Measurements from ENCODE around the gene BTBD9.

BTBD9 gene

GRCh38 chr6:38212579-38212978 is 427.1 kb downstream of the BTBD9 start:
- H3K27ac Mint-ChIP-seq: no peak overlapping the region
- no peak overlapping the region for H3K4me3 Mint-ChIP-seq
- H3K4me1 Mint-ChIP-seq (ENCODE audit: low read depth): peaks cover 3% of the 10 kb centered on the region
- H3K9me3 Mint-ChIP-seq: no peaks in the 10 kb centered on the region
- no peaks in the 10 kb centered on the region for H3K27me3 Mint-ChIP-seq (ENCODE audit: low read depth)
- no peaks in the 10 kb centered on the region for H3K36me3 Mint-ChIP-seq (ENCODE audit: low read depth)

GRCh38 chr6:38212116-38212515 is 427.6 kb downstream of the BTBD9 start:
- peaks cover 3% of the 10 kb centered on the region for H3K4me1 Mint-ChIP-seq (ENCODE audit: low read depth)
- no peaks in the 10 kb centered on the region for H3K27me3 Mint-ChIP-seq (ENCODE audit: low read depth)
- H3K27ac Mint-ChIP-seq: no peak overlapping the region
- H3K36me3 Mint-ChIP-seq (ENCODE audit: low read depth): no peaks in the 10 kb centered on the region
- H3K4me3 Mint-ChIP-seq: no peak overlapping the region
- no peaks in the 10 kb centered on the region for H3K9me3 Mint-ChIP-seq

GRCh38 chr6:38209371-38210260 is 430.1 kb downstream of the BTBD9 start:
- Mint-ChIP-seq H3K4me1 (ENCODE audit: low read depth) (peaks cover 3% of the 10 kb centered on the region), H3K27ac (no peak overlapping the region), H3K36me3 (ENCODE audit: low read depth) (no peaks in the 10 kb centered on the region), H3K27me3 (ENCODE audit: low read depth) (no peaks in the 10 kb centered on the region), H3K9me3 (no peaks in the 10 kb centered on the region), H3K4me3 (no peak overlapping the region)

GRCh38 chr6:38208028-38208427 is 431.7 kb downstream of the BTBD9 start:
- Mint-ChIP-seq H3K27me3 (ENCODE audit: low read depth) (no peaks in the 10 kb centered on the region), H3K36me3 (ENCODE audit: low read depth) (no peaks in the 10 kb centered on the region), H3K27ac (no peak overlapping the region), H3K9me3 (no peaks in the 10 kb centered on the region), H3K4me3 (no peak overlapping the region), H3K4me1 (ENCODE audit: low read depth) (peaks cover 3% of the 10 kb centered on the region)

- no peak overlapping the region for H3K4me3 Mint-ChIP-seq
- H3K9me3 Mint-ChIP-seq: no peaks in the 10 kb centered on the region
- no peaks in the 10 kb centered on the region for H3K36me3 Mint-ChIP-seq (ENCODE audit: low read depth)
- H3K27me3 Mint-ChIP-seq (ENCODE audit: low read depth): no peaks in the 10 kb centered on the region
- no peak overlapping the region for H3K27ac Mint-ChIP-seq
- peaks cover 3% of the 10 kb centered on the region for H3K4me1 Mint-ChIP-seq (ENCODE audit: low read depth)
Observed at GRCh38 chr6:38207375-38207774, 432.4 kb downstream of the BTBD9 start.

GRCh38 chr6:38198219-38198618 is 441.5 kb downstream of the BTBD9 start:
- Mint-ChIP-seq H3K4me1 (ENCODE audit: low read depth) (no peaks in the 10 kb centered on the region), H3K27me3 (ENCODE audit: low read depth) (no peaks in the 10 kb centered on the region), H3K36me3 (ENCODE audit: low read depth) (no peaks in the 10 kb centered on the region), H3K4me3 (no peak overlapping the region), H3K9me3 (no peaks in the 10 kb centered on the region), H3K27ac (no peak overlapping the region)

- H3K27me3 Mint-ChIP-seq (ENCODE audit: low read depth): no peaks in the 10 kb centered on the region
- H3K4me1 Mint-ChIP-seq (ENCODE audit: low read depth): no peaks in the 10 kb centered on the region
- H3K27ac Mint-ChIP-seq: no peak overlapping the region
- H3K9me3 Mint-ChIP-seq: no peaks in the 10 kb centered on the region
- H3K4me3 Mint-ChIP-seq: no peak overlapping the region
- no peaks in the 10 kb centered on the region for H3K36me3 Mint-ChIP-seq (ENCODE audit: low read depth)
Observed at GRCh38 chr6:38195113-38195635, 444.6 kb downstream of the BTBD9 start.

- Mint-ChIP-seq H3K9me3 (no peaks in the 10 kb centered on the region), H3K4me3 (no peak overlapping the region)
Observed at GRCh38 chr6:38194589-38194988, 445.1 kb downstream of the BTBD9 start.

GRCh38 chr6:38194282-38194572 is 445.5 kb downstream of the BTBD9 start:
- H3K36me3 Mint-ChIP-seq (ENCODE audit: low read depth): no peaks in the 10 kb centered on the region
- no peaks in the 10 kb centered on the region for H3K9me3 Mint-ChIP-seq
- no peak overlapping the region for H3K27ac Mint-ChIP-seq
- no peaks in the 10 kb centered on the region for H3K4me1 Mint-ChIP-seq (ENCODE audit: low read depth)
- H3K4me3 Mint-ChIP-seq: no peak overlapping the region
- H3K27me3 Mint-ChIP-seq (ENCODE audit: low read depth): no peaks in the 10 kb centered on the region

More at GRCh38 chr6:38194589-38194988, 445.1 kb downstream of the BTBD9 start:
- Mint-ChIP-seq H3K36me3 (ENCODE audit: low read depth) (no peaks in the 10 kb centered on the region), H3K27me3 (ENCODE audit: low read depth) (no peaks in the 10 kb centered on the region), H3K27ac (no peak overlapping the region), H3K4me1 (ENCODE audit: low read depth) (no peaks in the 10 kb centered on the region)

- Mint-ChIP-seq H3K36me3 (ENCODE audit: low read depth) (no peaks in the 10 kb centered on the region), H3K4me1 (ENCODE audit: low read depth) (no peaks in the 10 kb centered on the region), H3K4me3 (no peak overlapping the region), H3K9me3 (no peaks in the 10 kb centered on the region), H3K27me3 (ENCODE audit: low read depth) (no peaks in the 10 kb centered on the region), H3K27ac (no peak overlapping the region)
Observed at GRCh38 chr6:38193481-38194281, 446.0 kb downstream of the BTBD9 start.

GRCh38 chr6:38193051-38193450 is 446.7 kb downstream of the BTBD9 start:
- no peaks in the 10 kb centered on the region for H3K36me3 Mint-ChIP-seq (ENCODE audit: low read depth)
- H3K9me3 Mint-ChIP-seq: no peaks in the 10 kb centered on the region
- no peak overlapping the region for H3K4me3 Mint-ChIP-seq
- H3K27me3 Mint-ChIP-seq (ENCODE audit: low read depth): no peaks in the 10 kb centered on the region
- H3K27ac Mint-ChIP-seq: no peak overlapping the region
- H3K4me1 Mint-ChIP-seq (ENCODE audit: low read depth): no peaks in the 10 kb centered on the region

GRCh38 chr6:38192487-38192886 is 447.2 kb downstream of the BTBD9 start:
- H3K27ac Mint-ChIP-seq: no peak overlapping the region
- no peaks in the 10 kb centered on the region for H3K9me3 Mint-ChIP-seq
- H3K4me3 Mint-ChIP-seq: no peak overlapping the region
- H3K4me1 Mint-ChIP-seq (ENCODE audit: low read depth): no peaks in the 10 kb centered on the region
- H3K36me3 Mint-ChIP-seq (ENCODE audit: low read depth): no peaks in the 10 kb centered on the region
- H3K27me3 Mint-ChIP-seq (ENCODE audit: low read depth): no peaks in the 10 kb centered on the region

GRCh38 chr6:38192011-38192410 is 447.7 kb downstream of the BTBD9 start:
- H3K9me3 Mint-ChIP-seq: no peaks in the 10 kb centered on the region
- no peaks in the 10 kb centered on the region for H3K36me3 Mint-ChIP-seq (ENCODE audit: low read depth)
- H3K4me1 Mint-ChIP-seq (ENCODE audit: low read depth): no peaks in the 10 kb centered on the region
- H3K4me3 Mint-ChIP-seq: no peak overlapping the region
- no peaks in the 10 kb centered on the region for H3K27me3 Mint-ChIP-seq (ENCODE audit: low read depth)
- H3K27ac Mint-ChIP-seq: no peak overlapping the region

GRCh38 chr6:38191418-38191817 is 448.3 kb downstream of the BTBD9 start:
- Mint-ChIP-seq H3K27me3 (ENCODE audit: low read depth) (no peaks in the 10 kb centered on the region), H3K4me1 (ENCODE audit: low read depth) (no peaks in the 10 kb centered on the region), H3K4me3 (no peak overlapping the region), H3K27ac (no peak overlapping the region), H3K9me3 (no peaks in the 10 kb centered on the region), H3K36me3 (ENCODE audit: low read depth) (no peaks in the 10 kb centered on the region)

Measured in T-helper 1 cell treated with Interleukin-12 subunit alpha and Interleukin-12 subunit beta and Interleukin-4 antibody, amounts not matched to agents 30 μg/mL and 1 μg/mL, for 36 hours (primary cell).